ENCODE data around the gene WWOX. TPM values are rescaled to one million over a fixed set of nuclear protein-coding genes. Genes with fewer than 3 reads are reported as not detected.

The WWOX gene
- polyA plus RNA-seq, 1 donor from 2014 or later = 25.6 TPM

- no peak overlapping the region for H2AFZ ChIP-seq (ENCODE audit: low read depth, low read length)
- no peak overlapping the region for H3K4me3 ChIP-seq (ENCODE audit: low read length)
Observed at GRCh38 chr16:78127130-78127529, 27.7 kb downstream of the WWOX start.

GRCh38 chr16:78128913-78129312, 29.5 kb downstream of the WWOX start:
- H2AFZ ChIP-seq (ENCODE audit: low read depth, low read length) = no peak overlapping the region
- H3K9ac ChIP-seq (ENCODE audit: low read length) = no peak overlapping the region
- no peaks in the 10 kb centered on the region for H3K36me3 ChIP-seq (ENCODE audit: insufficient read depth, low read length)
- no peak overlapping the region for H3K4me2 ChIP-seq (ENCODE audit: low read length)
- no peaks in the 10 kb centered on the region for H3K9me2 ChIP-seq (ENCODE audit: insufficient read depth, low read length)
- H3K27me3 ChIP-seq (ENCODE audit: insufficient read depth, low read depth, low read length) = no peaks in the 10 kb centered on the region
- H3F3A ChIP-seq (ENCODE audit: insufficient read depth, low read length, poor library complexity, severe bottlenecking) = no peaks in the 10 kb centered on the region
- no peaks in the 10 kb centered on the region for H3K79me2 ChIP-seq (replicated peaks; ENCODE audit: insufficient read depth, low read length)
- H4K20me1 ChIP-seq (ENCODE audit: insufficient read depth) = no peaks in the 10 kb centered on the region
- no peak overlapping the region for H3K4me3 ChIP-seq (ENCODE audit: low read length)
- no peak overlapping the region for H3K27ac ChIP-seq (ENCODE audit: low read length)
- TF ChIP-seq POLR2AphosphoS5 (IDR thresholded peaks at IDR 0.05) = no peak
- no peaks in the 10 kb centered on the region for H3K9me3 ChIP-seq (ENCODE audit: low read length)

More at GRCh38 chr16:78127130-78127529, 27.7 kb downstream of the WWOX start:
- Histone ChIP-seq H3K27me3 (ENCODE audit: insufficient read depth, low read depth, low read length) (no peaks in the 10 kb centered on the region), H3K9me3 (ENCODE audit: low read length) (no peaks in the 10 kb centered on the region), H3K9me2 (ENCODE audit: insufficient read depth, low read length) (no peaks in the 10 kb centered on the region), H3F3A (ENCODE audit: insufficient read depth, low read length, poor library complexity, severe bottlenecking) (no peaks in the 10 kb centered on the region), H3K36me3 (ENCODE audit: insufficient read depth, low read length) (no peaks in the 10 kb centered on the region), H3K9ac (ENCODE audit: low read length) (no peak overlapping the region), H3K27ac (ENCODE audit: low read length) (no peak overlapping the region), H3K4me2 (ENCODE audit: low read length) (no peak overlapping the region), H4K20me1 (ENCODE audit: insufficient read depth) (no peaks in the 10 kb centered on the region), H3K79me2 (replicated peaks; ENCODE audit: insufficient read depth, low read length) (no peaks in the 10 kb centered on the region)
- TF ChIP-seq RAD21 (conservative IDR thresholded peaks at IDR 0.05) (no peak), POLR2AphosphoS5 (IDR thresholded peaks at IDR 0.05) (no peak), SMC3 (conservative IDR thresholded peaks at IDR 0.05; ENCODE audit: poor library complexity) (no peak), EZH2 (IDR thresholded peaks at IDR 0.05; ENCODE audit: borderline replicate concordance, insufficient read depth, low read length, poor library complexity, severe bottlenecking) (no peak), REST (IDR thresholded peaks at IDR 0.05; ENCODE audit: borderline replicate concordance) (no peak)

GRCh38 chr16:78129349-78129748, 29.9 kb downstream of the WWOX start:
- TF ChIP-seq SMC3 (conservative IDR thresholded peaks at IDR 0.05; ENCODE audit: poor library complexity) (no peak), CTCF (IDR thresholded peaks at IDR 0.05; ENCODE audit: poor library complexity, severe bottlenecking) (no peak), POLR2AphosphoS5 (IDR thresholded peaks at IDR 0.05) (no peak), REST (IDR thresholded peaks at IDR 0.05; ENCODE audit: borderline replicate concordance) (no peak), EZH2 (IDR thresholded peaks at IDR 0.05; ENCODE audit: borderline replicate concordance, insufficient read depth, low read length, poor library complexity, severe bottlenecking) (no peak), MXI1 (conservative IDR thresholded peaks at IDR 0.05; ENCODE audit: poor library complexity, severe bottlenecking) (no peak), TAF1 (IDR thresholded peaks at IDR 0.05; ENCODE audit: low read depth) (no peak), RAD21 (conservative IDR thresholded peaks at IDR 0.05) (no peak), EP300 (conservative IDR thresholded peaks at IDR 0.05; ENCODE audit: poor library complexity, severe bottlenecking) (no peak)
- Histone ChIP-seq H3F3A (ENCODE audit: insufficient read depth, low read length, poor library complexity, severe bottlenecking) (no peaks in the 10 kb centered on the region), H3K4me2 (ENCODE audit: low read length) (no peak overlapping the region), H3K9me3 (ENCODE audit: low read length) (no peaks in the 10 kb centered on the region), H4K20me1 (ENCODE audit: insufficient read depth) (no peaks in the 10 kb centered on the region), H3K4me3 (ENCODE audit: low read length) (no peak overlapping the region), H3K36me3 (ENCODE audit: insufficient read depth, low read length) (no peaks in the 10 kb centered on the region), H3K79me2 (replicated peaks; ENCODE audit: insufficient read depth, low read length) (no peaks in the 10 kb centered on the region), H3K9me2 (ENCODE audit: insufficient read depth, low read length) (no peaks in the 10 kb centered on the region), H3K27ac (ENCODE audit: low read length) (no peak overlapping the region), H2AFZ (ENCODE audit: low read depth, low read length) (no peak overlapping the region), H3K9ac (ENCODE audit: low read length) (no peak overlapping the region), H3K27me3 (ENCODE audit: insufficient read depth, low read depth, low read length) (no peaks in the 10 kb centered on the region)

All from neural cell (in vitro differentiated cells).